ENCODE data around the gene POP7.

GRCh38 chr7:100687751-100688300, 18.1 kb upstream of the POP7 start:
- TF ChIP-seq, protein P1, sequence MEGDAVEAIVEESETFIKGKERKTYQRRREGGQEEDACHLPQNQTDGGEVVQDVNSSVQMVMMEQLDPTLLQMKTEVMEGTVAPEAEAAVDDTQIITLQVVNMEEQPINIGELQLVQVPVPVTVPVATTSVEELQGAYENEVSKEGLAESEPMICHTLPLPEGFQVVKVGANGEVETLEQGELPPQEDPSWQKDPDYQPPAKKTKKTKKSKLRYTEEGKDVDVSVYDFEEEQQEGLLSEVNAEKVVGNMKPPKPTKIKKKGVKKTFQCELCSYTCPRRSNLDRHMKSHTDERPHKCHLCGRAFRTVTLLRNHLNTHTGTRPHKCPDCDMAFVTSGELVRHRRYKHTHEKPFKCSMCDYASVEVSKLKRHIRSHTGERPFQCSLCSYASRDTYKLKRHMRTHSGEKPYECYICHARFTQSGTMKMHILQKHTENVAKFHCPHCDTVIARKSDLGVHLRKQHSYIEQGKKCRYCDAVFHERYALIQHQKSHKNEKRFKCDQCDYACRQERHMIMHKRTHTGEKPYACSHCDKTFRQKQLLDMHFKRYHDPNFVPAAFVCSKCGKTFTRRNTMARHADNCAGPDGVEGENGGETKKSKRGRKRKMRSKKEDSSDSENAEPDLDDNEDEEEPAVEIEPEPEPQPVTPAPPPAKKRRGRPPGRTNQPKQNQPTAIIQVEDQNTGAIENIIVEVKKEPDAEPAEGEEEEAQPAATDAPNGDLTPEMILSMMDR (IDR thresholded peaks at IDR 0.05; ENCODE audit: insufficient read depth, low read depth, low read length) = no peak
- TF ChIP-seq EZH2 (IDR thresholded peaks at IDR 0.05; ENCODE audit: insufficient read depth, low read length) = no peak
